ENCODE results near the gene TEX35.

DNA sequence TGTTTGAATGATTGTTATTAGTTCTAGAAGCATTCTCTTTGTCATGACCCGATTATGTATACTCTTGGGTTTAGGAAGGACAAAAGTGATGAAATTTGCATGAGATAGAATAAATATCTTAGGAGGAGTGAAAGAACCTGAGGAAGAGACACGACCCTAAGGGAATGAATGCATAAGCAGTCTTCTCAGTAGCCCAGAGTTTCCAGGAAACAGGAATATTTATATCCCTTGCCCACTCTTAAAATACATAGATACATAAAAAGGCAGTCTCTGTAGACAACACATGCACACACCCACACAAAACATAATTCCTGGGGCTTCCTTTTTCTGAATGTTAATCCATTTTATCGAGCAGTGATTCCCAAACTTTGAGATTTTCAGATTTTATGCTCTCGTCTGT lies 35.5 kb upstream of the TEX35 start:
- TF ChIP-seq POLR2A (IDR thresholded peaks at IDR 0.05; ENCODE audit: low read depth, low read length), result no peak
- TF ChIP-seq POLR2AphosphoS5 (IDR thresholded peaks at IDR 0.05; ENCODE audit: low read depth, low read length), result no peak
- no peak for TF ChIP-seq TAF1 (IDR thresholded peaks at IDR 0.05; ENCODE audit: low read depth, low read length)
- no peak for TF ChIP-seq PAX5 (IDR thresholded peaks at IDR 0.05; ENCODE audit: insufficient read depth, low read length, severe bottlenecking)
- TF ChIP-seq SPI1 (IDR thresholded peaks at IDR 0.05; ENCODE audit: low read depth, low read length), result no peak

All from GM12891 (cell line).